ENCODE measurements around the gene ALOX12B. TPM values are rescaled to one million over a fixed set of nuclear protein-coding genes. Genes with fewer than 3 reads are reported as not detected.
"Not testable (repeated sequence)": the region's sequence is repeated elsewhere in the genome, so short reads cannot be mapped to it uniquely, and the experiment has no call there.

The ALOX12B gene
- polyA plus RNA-seq, 3 donors from 2014 or later, result 0.17 TPM; not detected in 2

GRCh38 chr17:8110907-8111306 is 23.4 kb upstream of the ALOX12B start:
- Mint-ChIP-seq H3K27ac (no peak overlapping the region), H3K36me3 (peaks cover 0 to 4% (median 0%) of the 10 kb centered on the region in 3 donors), H3K4me1 (peaks cover 1 to 8% of the 10 kb centered on the region in 2 donors), H3K4me3 (peak overlapping the region in 2 of 5 donors; percentile 24 to 33), H3K27me3 (ENCODE audit: low read depth in 3 of 3) (peaks cover 10 to 38% (median 14%) of the 10 kb centered on the region in 3 donors), H3K9me3 (no peaks in the 10 kb centered on the region)
- no peak for DNase-seq

GRCh38 chr17:8110456-8110804 is 22.9 kb upstream of the ALOX12B start:
- Mint-ChIP-seq H3K4me1 (peaks cover 1 to 8% of the 10 kb centered on the region in 2 donors), H3K9me3 (no peaks in the 10 kb centered on the region), H3K36me3 (peaks cover 0 to 4% (median 0%) of the 10 kb centered on the region in 3 donors), H3K27me3 (ENCODE audit: low read depth in 3 of 3) (peaks cover 8 to 36% (median 11%) of the 10 kb centered on the region in 3 donors), H3K4me3 (peak overlapping the region in 2 of 5 donors; percentile 24 to 33), H3K27ac (no peak overlapping the region)
- no peak for DNase-seq

- Mint-ChIP-seq H3K4me3 (no peak overlapping the region), H3K27ac (no peak overlapping the region), H3K27me3 (ENCODE audit: low read depth in 3 of 3) (peaks cover 8 to 34% (median 14%) of the 10 kb centered on the region in 3 donors), H3K4me1 (peaks cover 1 to 8% of the 10 kb centered on the region in 2 donors), H3K36me3 (no peaks in the 10 kb centered on the region), H3K9me3 (no peaks in the 10 kb centered on the region)
- DNase-seq, result peak; percentile 58 to 67 (median 66)
Observed at GRCh38 chr17:8109661-8110455, 22.3 kb upstream of the ALOX12B start.

GRCh38 chr17:8108972-8109660 is 21.6 kb upstream of the ALOX12B start:
- Mint-ChIP-seq H3K36me3 (no peaks in the 10 kb centered on the region), H3K4me1 (peaks cover 1 to 8% of the 10 kb centered on the region in 2 donors), H3K27me3 (ENCODE audit: low read depth in 3 of 3) (peaks cover 7 to 28% (median 14%) of the 10 kb centered on the region in 3 donors), H3K9me3 (no peaks in the 10 kb centered on the region), H3K27ac (no peak overlapping the region), H3K4me3 (no peak overlapping the region)
- no peak for DNase-seq

GRCh38 chr17:8106980-8107379 is 19.5 kb upstream of the ALOX12B start:
- not testable (repeated sequence) for H3K9me3 Mint-ChIP-seq, H3K4me1 Mint-ChIP-seq, H3K27ac Mint-ChIP-seq, DNase-seq, H3K36me3 Mint-ChIP-seq, H3K4me3 Mint-ChIP-seq
- H3K27me3 Mint-ChIP-seq (ENCODE audit: low read depth in 3 of 3), result peaks cover 6 to 14% (median 9%) of the 10 kb centered on the region in 3 donors

DNA sequence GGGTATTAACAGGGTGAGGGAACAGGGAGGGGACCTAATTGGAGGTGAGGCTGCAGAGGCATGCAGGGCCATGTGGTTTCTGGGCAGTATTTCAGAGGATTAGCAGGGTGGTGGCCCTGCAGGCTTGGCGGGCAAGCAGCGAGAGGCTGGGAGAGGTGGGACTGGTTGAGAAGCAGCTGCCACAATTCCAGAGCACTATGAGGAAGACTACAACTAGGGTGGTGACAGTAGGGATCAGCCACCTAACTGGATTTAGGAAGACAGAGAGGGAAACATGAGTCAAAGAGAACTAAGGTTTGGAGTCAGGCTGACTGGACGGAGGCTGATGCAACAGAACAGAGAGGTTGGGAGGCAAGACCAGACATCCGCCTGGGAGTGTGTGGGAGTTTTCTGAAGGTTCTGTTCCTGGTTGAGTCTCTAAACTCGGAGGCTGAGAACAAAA is 18.5 kb upstream of the ALOX12B start:
- no peaks in the 10 kb centered on the region for H3K9me3 Mint-ChIP-seq
- no peak for DNase-seq
- no peak overlapping the region for H3K4me3 Mint-ChIP-seq
- peaks cover 1 to 4% of the 10 kb centered on the region in 2 donors for H3K4me1 Mint-ChIP-seq
- H3K36me3 Mint-ChIP-seq, result no peaks in the 10 kb centered on the region
- H3K27ac Mint-ChIP-seq, result no peak overlapping the region
- H3K27me3 Mint-ChIP-seq (ENCODE audit: low read depth in 3 of 3), result peaks cover 0 to 7% (median 5%) of the 10 kb centered on the region in 3 donors

GRCh38 chr17:8104911-8105310 is 17.4 kb upstream of the ALOX12B start:
- Mint-ChIP-seq H3K36me3 (no peaks in the 10 kb centered on the region), H3K4me1 (no peaks in the 10 kb centered on the region), H3K27me3 (ENCODE audit: low read depth in 3 of 3) (peaks cover 0 to 5% (median 0%) of the 10 kb centered on the region in 3 donors), H3K4me3 (no peak overlapping the region), H3K27ac (no peak overlapping the region), H3K9me3 (no peaks in the 10 kb centered on the region)
- no peak for DNase-seq

DNA sequence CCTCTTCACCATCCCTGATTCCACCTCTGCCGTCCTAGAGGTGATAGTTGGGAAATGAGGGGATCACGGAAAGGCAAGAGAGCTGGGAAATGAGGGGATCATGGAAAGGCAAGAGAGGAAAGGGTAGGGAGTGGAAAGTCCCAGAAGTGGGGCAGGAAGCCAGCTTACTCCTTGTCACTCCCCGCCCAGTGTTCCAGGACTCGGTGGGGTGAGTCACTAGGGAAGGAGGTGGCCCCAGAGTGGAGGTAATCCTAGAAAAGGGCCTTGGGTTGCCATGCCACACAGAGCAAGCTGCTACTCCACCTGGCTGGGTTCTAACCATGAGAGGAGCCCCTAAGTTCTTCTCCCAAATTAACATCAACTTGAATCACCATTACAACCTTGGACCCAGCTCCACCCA is 16.0 kb upstream of the ALOX12B start:
- Mint-ChIP-seq H3K36me3 (no peaks in the 10 kb centered on the region), H3K9me3 (no peaks in the 10 kb centered on the region), H3K4me3 (no peak overlapping the region), H3K27me3 (ENCODE audit: low read depth in 3 of 3) (peaks cover 0 to 8% (median 0%) of the 10 kb centered on the region in 3 donors), H3K4me1 (no peaks in the 10 kb centered on the region), H3K27ac (no peak overlapping the region)
- DNase-seq, result no peak

DNA sequence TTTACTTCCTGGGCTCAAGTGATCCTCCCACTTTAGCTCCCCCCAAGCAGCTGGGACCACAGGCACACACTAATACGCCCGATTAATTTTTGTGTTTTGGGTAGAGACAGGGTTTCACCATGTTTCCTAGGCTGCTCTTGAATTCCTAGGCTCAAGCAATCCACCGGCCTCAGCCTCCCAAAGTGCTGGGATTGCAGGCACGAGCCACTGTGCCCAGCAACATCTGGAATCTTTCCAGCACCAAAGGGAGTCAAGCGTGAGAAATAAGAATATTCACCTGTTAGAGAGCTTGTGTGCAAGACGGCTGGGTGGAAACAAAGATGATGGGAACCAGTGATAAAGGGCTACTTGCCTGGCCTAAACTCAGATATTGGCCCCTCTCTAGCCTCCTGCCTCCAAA is 14.2 kb upstream of the ALOX12B start:
- no peaks in the 10 kb centered on the region for H3K9me3 Mint-ChIP-seq
- no peak for DNase-seq
- H3K36me3 Mint-ChIP-seq, result no peaks in the 10 kb centered on the region
- H3K4me3 Mint-ChIP-seq, result no peak overlapping the region
- H3K4me1 Mint-ChIP-seq, result no peaks in the 10 kb centered on the region
- no peak overlapping the region for H3K27ac Mint-ChIP-seq
- peaks cover 1 to 11% (median 3%) of the 10 kb centered on the region in 3 donors for H3K27me3 Mint-ChIP-seq (ENCODE audit: low read depth in 3 of 3)

DNA sequence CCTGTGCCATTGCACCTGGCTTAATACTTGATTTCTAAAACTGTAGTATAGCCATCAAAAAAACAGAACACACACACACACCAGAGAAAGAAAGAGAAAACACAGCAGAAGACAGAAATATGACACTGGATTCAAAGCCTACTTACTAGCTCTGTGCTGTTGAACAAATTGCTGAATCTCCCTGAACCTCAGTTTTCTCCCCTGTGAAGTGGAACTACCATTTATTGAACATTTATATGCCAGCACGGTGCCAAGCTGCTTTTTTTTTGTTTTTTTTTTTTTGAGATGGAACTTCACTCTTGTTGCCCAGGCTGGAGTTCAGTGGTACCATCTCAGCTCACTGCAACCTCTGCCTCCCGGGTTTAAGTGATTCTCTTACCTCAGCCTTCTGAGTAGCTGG is 13.2 kb upstream of the ALOX12B start:
- H3K27me3 Mint-ChIP-seq (ENCODE audit: low read depth in 3 of 3), result peaks cover 1 to 8% (median 3%) of the 10 kb centered on the region in 3 donors
- no peak for DNase-seq
- no peak overlapping the region for H3K27ac Mint-ChIP-seq
- no peaks in the 10 kb centered on the region for H3K4me1 Mint-ChIP-seq
- H3K36me3 Mint-ChIP-seq, result no peaks in the 10 kb centered on the region
- no peak overlapping the region for H3K4me3 Mint-ChIP-seq
- H3K9me3 Mint-ChIP-seq, result no peaks in the 10 kb centered on the region

GRCh38 chr17:8100111-8100510 is 12.6 kb upstream of the ALOX12B start:
- no peaks in the 10 kb centered on the region for H3K36me3 Mint-ChIP-seq
- no peaks in the 10 kb centered on the region for H3K9me3 Mint-ChIP-seq
- no peaks in the 10 kb centered on the region for H3K4me1 Mint-ChIP-seq
- DNase-seq, result no peak
- H3K4me3 Mint-ChIP-seq, result no peak overlapping the region
- peaks cover 1 to 8% (median 3%) of the 10 kb centered on the region in 3 donors for H3K27me3 Mint-ChIP-seq (ENCODE audit: low read depth in 3 of 3)
- no peak overlapping the region for H3K27ac Mint-ChIP-seq

DNA sequence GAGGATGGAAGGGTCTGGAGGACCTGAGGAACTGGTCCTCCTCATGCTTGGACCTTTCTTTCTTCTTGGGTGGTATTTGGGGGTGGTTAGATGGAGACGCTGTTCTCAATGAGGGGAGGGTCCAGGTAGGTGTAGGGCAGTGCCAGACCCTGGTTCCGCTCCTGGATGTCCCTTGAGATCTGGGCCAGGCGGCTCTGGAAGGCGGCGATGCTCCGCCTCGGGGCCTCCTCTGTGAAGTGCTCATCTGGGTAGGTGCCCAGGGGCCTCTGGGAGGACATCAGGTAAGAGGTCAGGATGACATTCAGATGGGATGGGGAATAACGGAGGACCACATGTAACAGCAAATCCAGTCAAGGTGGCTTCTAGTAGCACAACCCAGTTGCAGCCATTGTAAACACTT is 9.0 kb upstream of the ALOX12B start:
- H3K27ac Mint-ChIP-seq, result no peak overlapping the region
- H3K9me3 Mint-ChIP-seq, result no peaks in the 10 kb centered on the region
- DNase-seq, result no peak
- H3K4me3 Mint-ChIP-seq, result no peak overlapping the region
- H3K4me1 Mint-ChIP-seq, result peaks cover 3 to 5% of the 10 kb centered on the region in 2 donors
- peaks cover 1 to 8% (median 5%) of the 10 kb centered on the region in 3 donors for H3K27me3 Mint-ChIP-seq (ENCODE audit: low read depth in 3 of 3)
- no peaks in the 10 kb centered on the region for H3K36me3 Mint-ChIP-seq

GRCh38 chr17:8095361-8095760 is 7.8 kb upstream of the ALOX12B start:
- H3K9me3 Mint-ChIP-seq, result no peaks in the 10 kb centered on the region
- H3K27me3 Mint-ChIP-seq (ENCODE audit: low read depth in 3 of 3), result peaks cover 1 to 14% (median 5%) of the 10 kb centered on the region in 3 donors
- DNase-seq, result no peak
- H3K4me3 Mint-ChIP-seq, result no peak overlapping the region
- no peaks in the 10 kb centered on the region for H3K36me3 Mint-ChIP-seq
- no peak overlapping the region for H3K27ac Mint-ChIP-seq
- H3K4me1 Mint-ChIP-seq, result peaks cover 3 to 5% of the 10 kb centered on the region in 2 donors

DNA sequence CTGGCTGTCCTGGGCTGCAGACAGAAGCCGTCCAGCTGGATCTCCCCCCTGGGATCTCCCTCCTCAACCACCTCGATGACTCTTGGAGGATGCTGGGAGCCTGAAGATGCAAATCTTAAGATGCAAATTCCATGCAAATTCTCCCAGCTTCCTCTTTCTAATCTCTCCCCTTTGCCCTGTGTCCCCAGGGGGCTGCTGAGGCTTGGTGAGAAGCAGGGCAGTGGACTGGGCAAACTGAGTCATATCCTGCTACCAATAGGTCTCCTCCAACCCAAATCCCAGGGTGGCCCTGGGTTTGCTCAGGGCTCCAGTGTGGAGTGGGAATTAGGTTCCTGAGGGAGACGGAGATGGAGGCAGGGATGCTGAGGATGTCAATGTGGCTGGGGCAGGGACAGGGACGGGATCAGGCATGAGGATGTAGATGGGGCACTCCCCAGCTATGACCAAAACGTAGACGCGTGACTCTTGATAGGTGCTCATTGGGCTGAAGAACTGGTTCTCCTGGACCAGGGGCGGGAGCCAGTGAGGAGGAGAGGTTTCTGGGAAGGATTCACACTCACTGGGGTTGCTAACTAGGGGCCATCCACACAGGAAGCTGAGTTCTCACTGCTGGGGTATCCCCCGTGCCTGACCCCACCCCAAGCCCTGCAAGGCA is 3.6 kb upstream of the ALOX12B start:
- DNase-seq, result no peak
- no peaks in the 10 kb centered on the region for H3K9me3 Mint-ChIP-seq
- H3K27me3 Mint-ChIP-seq (ENCODE audit: low read depth in 3 of 3), result peaks cover 0 to 12% (median 9%) of the 10 kb centered on the region in 3 donors
- no peak overlapping the region for H3K27ac Mint-ChIP-seq
- H3K4me1 Mint-ChIP-seq, result peaks cover 3 to 5% of the 10 kb centered on the region in 2 donors
- H3K4me3 Mint-ChIP-seq, result no peak overlapping the region
- no peaks in the 10 kb centered on the region for H3K36me3 Mint-ChIP-seq
